Mononuclear cell (primary cell): ENCODE results near the gene ARFIP2. TPM values are rescaled to one million over a fixed set of nuclear protein-coding genes. Genes with fewer than 3 reads are reported as not detected.

Experiments used
- H3K27me3 ChIP-seq: 2 replicates; pipeline ENCODE4 v1.6.0; 2011; ENCODE audit warnings: low read length, control low read depth; ENCODE audit not compliant: insufficient read depth
- H3K4me1 ChIP-seq: 2 replicates; pipeline ENCODE4 v1.5.1; 2011; ENCODE audit warnings: mild to moderate bottlenecking, low read length, control low read depth; ENCODE audit not compliant: insufficient read depth
- H3K4me3 ChIP-seq: 2 replicates; pipeline ENCODE4 v1.5.1; 2011; ENCODE audit warnings: mild to moderate bottlenecking, low read length, moderate library complexity
- H3K9me3 ChIP-seq: 2 replicates; pipeline ENCODE4 v1.5.1; 2011; ENCODE audit warnings: low read depth, mild to moderate bottlenecking, control low read depth, low read length
- total RNA-seq: library from RNA; depleted of rRNA; stranded (reverse); fragments of >200 nt; gene quantifications from one replicate; pipeline ENCODE4 v1.2.3, GENCODE V29; 2012

Gene ARFIP2
- total RNA-seq, 1 donor = 33.3 TPM

- Histone ChIP-seq H3K4me1 (no peaks in the 10 kb centered on the region), H3K4me3 (no peak overlapping the region), H3K9me3 (no peaks in the 10 kb centered on the region), H3K27me3 (no peaks in the 10 kb centered on the region)
Observed at GRCh38 chr11:6489306-6489705, 8.2 kb upstream of the ARFIP2 start.

- no peaks in the 10 kb centered on the region for H3K9me3 ChIP-seq
- H3K4me1 ChIP-seq = no peaks in the 10 kb centered on the region
- H3K27me3 ChIP-seq = no peaks in the 10 kb centered on the region
- no peak overlapping the region for H3K4me3 ChIP-seq
Observed at GRCh38 chr11:6488821-6489220, 7.7 kb upstream of the ARFIP2 start.

DNA sequence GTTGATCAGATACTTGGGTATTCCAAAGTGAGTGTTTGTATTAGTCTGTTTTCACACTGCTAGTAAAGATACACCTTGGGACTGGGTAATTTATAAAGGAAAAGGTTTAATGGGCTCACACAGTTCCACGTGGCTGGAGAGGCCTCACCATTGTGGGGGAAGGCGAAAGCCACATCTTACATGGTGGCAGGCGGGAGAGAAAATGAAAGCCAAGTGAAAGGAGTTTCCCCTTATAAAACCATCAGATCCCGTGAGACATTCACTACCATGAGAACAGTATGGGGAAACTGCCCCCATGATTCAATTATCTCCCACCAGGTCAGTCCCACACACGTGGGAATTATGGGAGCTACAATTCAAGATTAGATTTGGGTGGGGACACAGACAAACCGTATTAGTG lies 7.2 kb upstream of the ARFIP2 start:
- no peaks in the 10 kb centered on the region for H3K27me3 ChIP-seq
- H3K4me3 ChIP-seq = no peak overlapping the region
- H3K4me1 ChIP-seq = peaks cover 3% of the 10 kb centered on the region

DNA sequence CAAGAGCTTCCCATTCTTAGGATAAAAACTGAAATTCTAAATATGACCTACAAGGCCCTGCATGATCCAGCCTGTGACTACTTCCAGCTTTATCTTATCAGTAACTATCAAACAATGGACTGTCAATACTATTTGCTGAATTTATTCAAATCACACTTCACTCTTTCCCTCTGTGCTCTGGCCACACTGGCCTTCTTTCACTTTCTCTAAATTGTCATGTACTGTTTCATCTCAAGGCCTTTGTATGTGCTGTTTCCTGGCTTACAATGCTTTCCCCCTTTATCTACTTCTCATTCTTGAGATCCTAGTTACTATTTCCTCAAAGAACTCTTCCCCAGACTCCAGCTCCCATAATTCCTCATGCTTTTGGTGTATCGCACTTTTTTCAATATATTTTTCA lies 5.8 kb upstream of the ARFIP2 start:
- Histone ChIP-seq H3K4me1 (peaks cover 17% of the 10 kb centered on the region), H3K9me3 (no peaks in the 10 kb centered on the region), H3K27me3 (no peaks in the 10 kb centered on the region), H3K4me3 (no peak overlapping the region)

More for the DNA sequence above, 7.2 kb upstream of the ARFIP2 start:
- H3K9me3 ChIP-seq = no peaks in the 10 kb centered on the region

- Histone ChIP-seq H3K27me3 (no peaks in the 10 kb centered on the region), H3K4me1 (peaks cover 19% of the 10 kb centered on the region), H3K9me3 (no peaks in the 10 kb centered on the region), H3K4me3 (no peak overlapping the region)
Observed at GRCh38 chr11:6486256-6486655, 5.1 kb upstream of the ARFIP2 start.

DNA sequence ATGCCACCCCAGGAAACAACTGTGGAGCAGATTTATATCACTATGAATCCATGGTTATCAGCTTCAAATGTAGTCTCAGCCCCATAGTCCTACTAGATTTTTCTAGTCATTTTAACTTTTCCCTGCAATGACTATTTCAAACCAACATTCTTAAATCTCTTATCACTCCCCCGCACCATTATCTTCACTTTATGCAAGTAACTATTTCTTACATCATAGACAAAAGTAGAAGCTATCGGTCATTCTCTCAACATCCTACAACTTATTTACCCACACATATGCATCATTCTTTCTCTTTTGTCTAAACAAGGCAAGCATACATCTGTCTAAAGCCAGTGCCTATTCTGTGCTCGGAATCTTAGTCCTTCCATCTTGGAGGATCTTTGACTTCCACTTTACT lies 4.5 kb upstream of the ARFIP2 start:
- Histone ChIP-seq H3K4me3 (no peak overlapping the region), H3K9me3 (no peaks in the 10 kb centered on the region), H3K27me3 (no peaks in the 10 kb centered on the region), H3K4me1 (peaks cover 23% of the 10 kb centered on the region)

DNA sequence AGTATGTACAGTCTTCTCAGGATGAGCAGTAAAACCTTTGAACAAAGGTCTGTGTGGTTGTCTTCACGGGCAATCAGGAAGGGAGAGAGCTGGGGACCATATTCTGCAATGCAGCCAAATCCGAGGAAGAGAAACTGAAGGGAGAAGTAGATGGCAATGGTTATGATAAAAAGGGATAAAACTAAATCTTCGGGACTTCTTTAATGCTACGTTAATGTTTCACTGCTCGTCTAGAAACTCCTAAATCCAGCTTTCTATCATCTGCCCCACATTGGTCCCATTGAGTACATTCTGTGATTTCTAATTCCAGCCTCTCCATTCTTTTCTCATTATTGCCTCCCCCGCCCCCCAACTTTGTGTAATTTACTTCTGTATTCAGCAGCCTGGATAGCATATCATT lies 1.9 kb upstream of the ARFIP2 start:
- Histone ChIP-seq H3K27me3 (no peaks in the 10 kb centered on the region), H3K4me1 (peaks cover 34% of the 10 kb centered on the region), H3K4me3 (no peak overlapping the region), H3K9me3 (no peaks in the 10 kb centered on the region)

GRCh38 chr11:6482441-6482840 lies 1.3 kb upstream of the ARFIP2 start:
- H3K27me3 ChIP-seq = no peaks in the 10 kb centered on the region
- H3K9me3 ChIP-seq = no peaks in the 10 kb centered on the region
- H3K4me1 ChIP-seq = peaks cover 34% of the 10 kb centered on the region
- peak overlapping the region; percentile 58 for H3K4me3 ChIP-seq

- no peaks in the 10 kb centered on the region for H3K27me3 ChIP-seq
- H3K9me3 ChIP-seq = no peaks in the 10 kb centered on the region
- H3K4me1 ChIP-seq = peaks cover 34% of the 10 kb centered on the region
- peak overlapping the region; percentile 58 for H3K4me3 ChIP-seq
Observed at GRCh38 chr11:6481924-6482275, 769 bp upstream of the ARFIP2 start.

DNA sequence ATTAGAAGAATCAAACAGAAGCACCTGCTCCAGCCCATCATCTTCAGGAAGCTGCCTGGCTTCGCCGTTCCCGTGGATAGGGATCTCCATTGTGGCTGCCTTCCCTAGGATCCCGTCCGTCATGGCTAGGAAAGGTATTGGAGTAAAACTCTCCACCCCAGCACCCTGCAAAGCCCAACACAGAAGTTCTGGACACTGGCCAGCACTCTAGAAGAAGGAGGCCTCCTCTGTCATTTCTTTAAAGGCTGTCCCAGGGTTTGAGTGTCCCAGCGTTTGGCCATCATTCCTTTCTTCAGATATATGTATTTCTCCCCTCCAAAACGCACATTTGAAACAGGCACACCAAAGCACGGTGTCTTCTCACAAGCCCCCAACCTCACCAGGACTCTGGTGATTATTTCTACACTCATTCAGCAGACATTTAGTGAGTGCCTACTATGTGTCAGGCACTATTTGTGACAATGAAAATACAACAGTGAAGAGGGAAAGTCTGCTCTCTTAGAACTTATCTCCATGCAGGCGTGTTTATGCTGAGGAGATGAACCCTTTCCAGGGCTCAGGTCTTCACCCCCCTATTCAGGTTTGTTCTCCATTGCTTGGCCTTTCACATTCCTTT lies 724 bp downstream of the ARFIP2 start:
- Histone ChIP-seq H3K27me3 (no peaks in the 10 kb centered on the region), H3K4me3 (peak overlapping the region; percentile 58), H3K4me1 (peaks cover 34% of the 10 kb centered on the region), H3K9me3 (no peaks in the 10 kb centered on the region)

GRCh38 chr11:6476571-6476970 lies 4.6 kb downstream of the ARFIP2 start:
- Histone ChIP-seq H3K9me3 (no peaks in the 10 kb centered on the region), H3K27me3 (no peaks in the 10 kb centered on the region), H3K4me3 (no peak overlapping the region)

DNA sequence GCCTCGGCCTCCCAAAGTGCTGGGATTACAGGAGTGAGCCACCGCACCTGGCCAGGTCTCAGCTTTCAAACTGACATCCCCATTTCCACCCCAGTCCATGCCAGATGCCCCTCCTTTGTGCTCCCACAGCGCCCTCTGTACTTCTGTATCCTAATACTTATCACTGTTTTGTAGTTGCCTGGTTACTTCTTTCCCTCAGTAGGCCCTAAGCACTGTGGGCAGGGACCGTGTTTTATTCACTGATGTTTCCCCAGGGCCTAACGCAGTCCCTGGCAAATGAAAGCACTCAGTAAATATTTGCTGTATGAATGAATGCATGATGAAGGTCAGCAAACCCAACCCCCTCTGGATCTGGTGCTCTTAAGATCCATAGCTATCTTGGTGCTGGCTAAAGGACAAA lies 5.2 kb downstream of the ARFIP2 start:
- Histone ChIP-seq H3K9me3 (no peaks in the 10 kb centered on the region), H3K27me3 (no peaks in the 10 kb centered on the region), H3K4me1 (peaks cover 27% of the 10 kb centered on the region), H3K4me3 (no peak overlapping the region)

More at GRCh38 chr11:6476571-6476970, 4.6 kb downstream of the ARFIP2 start:
- peaks cover 28% of the 10 kb centered on the region for H3K4me1 ChIP-seq

- no peak overlapping the region for H3K4me3 ChIP-seq
- no peaks in the 10 kb centered on the region for H3K27me3 ChIP-seq
- H3K9me3 ChIP-seq = no peaks in the 10 kb centered on the region
- peaks cover 17% of the 10 kb centered on the region for H3K4me1 ChIP-seq
Observed at GRCh38 chr11:6474806-6475500, 6.2 kb downstream of the ARFIP2 start.

- Histone ChIP-seq H3K9me3 (no peaks in the 10 kb centered on the region), H3K4me3 (peak overlapping the region; percentile 35), H3K27me3 (no peaks in the 10 kb centered on the region), H3K4me1 (peaks cover 16% of the 10 kb centered on the region)
Observed at GRCh38 chr11:6474413-6474792, 6.7 kb downstream of the ARFIP2 start.

- peak within 1 kb of the TSS; percentile 60 for H3K4me3 ChIP-seq
Observed at GRCh38 chr11:6473451-6474412, 7.4 kb downstream of the ARFIP2 start, which contains the start of gene TRIM3. Gene TRIM3, minus strand, starts transcription at chr11:6473941. Its CDS starts 8,246 bp downstream, at chr11:6465695.

More at GRCh38 chr11:6473451-6474412, 7.4 kb downstream of the ARFIP2 start, which contains the start of gene TRIM3:
- Histone ChIP-seq H3K9me3 (no peaks in the 10 kb centered on the region), H3K27me3 (no peaks in the 10 kb centered on the region), H3K4me1 (peaks cover 22% of the 10 kb centered on the region)
